Ascending aorta (tissue), 2 donors: Measurements from ENCODE around the gene SLC38A1. TPM values are rescaled to one million over a fixed set of nuclear protein-coding genes. Genes with fewer than 3 reads are reported as not detected.

Source experiments
- DNase-seq, 2 donors: peaks; one replicate each; pipeline ENCODE4 v3.0.0-alpha.2; 2019; ENCODE audit warnings: low spot score in 2 of 2
- H3K27ac ChIP-seq, 2 donors: fragments of 200-600 bp; sonication (generic); one replicate each; pipeline ENCODE4 v1.5.1; 2016 to 2017; ENCODE audit warnings: mild to moderate bottlenecking in 1 of 2
- H3K27me3 ChIP-seq: fragments of 200-600 bp; sonication (generic); one replicate; pipeline ENCODE4 v1.5.1; 2017
- H3K36me3 ChIP-seq, 2 donors: fragments of 200-600 bp; sonication (generic); one replicate each; pipeline ENCODE4 v1.5.1; 2016
- H3K4me1 ChIP-seq, 2 donors: fragments of 200-600 bp; sonication (generic); one replicate each; pipeline ENCODE4 v1.5.1; 2016 to 2017; ENCODE audit warnings: mild to moderate bottlenecking in 1 of 2
- H3K4me3 ChIP-seq, 2 donors: fragments of 200-600 bp; sonication (generic); one replicate each; pipeline ENCODE4 v1.5.1; 2016 to 2017; ENCODE audit warnings: mild to moderate bottlenecking in 1 of 2
- H3K9me3 ChIP-seq, 2 donors: fragments of 200-600 bp; sonication (generic); one replicate each; pipeline ENCODE4 v1.5.1; 2016
- CTCF ChIP-seq, 3 experiments: fragments of 200-600 bp in 2 of 3; fragments of 450-650 bp in 1 of 3; sonication (generic) in 2 of 3; IDR thresholded peaks; one replicate each; pipeline ENCODE4 v1.5.1; 2016 to 2019; ENCODE audit warnings: antibody characterized with exemption in 3 of 3, mild to moderate bottlenecking in 1 of 3, moderate library complexity in 1 of 3
- intact Hi-C: fragments of 100-400 bp; cut with DNase I; formaldehyde crosslinking; loops from one replicate; pipeline ENCODE4 v1.15.1; 2023
- total RNA-seq: library from RNA; depleted of rRNA; stranded (reverse); fragments of >200 nt; gene quantifications from one replicate; pipeline ENCODE4 v1.1.0, GENCODE V29; 2016

Gene SLC38A1
- total RNA-seq, 1 donor from 2014 or later = 12.8 TPM

- intact Hi-C loops = loop anchor here (5.0 kb wide), 2 partner anchors 47 to 147 kb away; partner anchors contain the start of gene SLC38A1
- DNase-seq = no peak
- H3K27me3 ChIP-seq = no peaks in the 10 kb centered on the region
- no peak for TF ChIP-seq CTCF (IDR thresholded peaks at IDR 0.05)
- H3K27ac ChIP-seq = peak overlapping the region in 1 of 2 donors; percentile 64
- H3K9me3 ChIP-seq = no peaks in the 10 kb centered on the region
- no peaks in the 10 kb centered on the region for H3K36me3 ChIP-seq
- H3K4me3 ChIP-seq = peak overlapping the region in 1 of 2 donors; percentile 14
- peaks cover 23 to 26% of the 10 kb centered on the region in 2 donors for H3K4me1 ChIP-seq
Measured at GRCh38 chr12:46219877-46220655, 48.8 kb downstream of the SLC38A1 start.

GRCh38 chr12:46219132-46219876 is 49.5 kb downstream of the SLC38A1 start:
- no peak for DNase-seq
- no peak for TF ChIP-seq CTCF (IDR thresholded peaks at IDR 0.05)
- H3K36me3 ChIP-seq = no peaks in the 10 kb centered on the region
- intact Hi-C loops = no loop called here
- no peaks in the 10 kb centered on the region for H3K9me3 ChIP-seq
- no peaks in the 10 kb centered on the region for H3K27me3 ChIP-seq
- no peak overlapping the region for H3K4me3 ChIP-seq
- peaks cover 18 to 26% of the 10 kb centered on the region in 2 donors for H3K4me1 ChIP-seq
- H3K27ac ChIP-seq = peak overlapping the region in 1 of 2 donors; percentile 64

- Histone ChIP-seq H3K27me3 (no peaks in the 10 kb centered on the region), H3K27ac (peak overlapping the region in 1 of 2 donors; percentile 57), H3K9me3 (no peaks in the 10 kb centered on the region), H3K4me3 (no peak overlapping the region), H3K4me1 (peaks cover 14 to 26% of the 10 kb centered on the region in 2 donors), H3K36me3 (no peaks in the 10 kb centered on the region)
- no peak for TF ChIP-seq CTCF (IDR thresholded peaks at IDR 0.05)
- intact Hi-C loops = no loop called here
- DNase-seq = no peak
Measured at GRCh38 chr12:46218322-46219095, 50.3 kb downstream of the SLC38A1 start.

- no peak for TF ChIP-seq CTCF (IDR thresholded peaks at IDR 0.05)
- Histone ChIP-seq H3K27me3 (no peaks in the 10 kb centered on the region), H3K4me1 (peaks cover 14 to 26% of the 10 kb centered on the region in 2 donors), H3K27ac (peak overlapping the region in 1 of 2 donors; percentile 57), H3K36me3 (no peaks in the 10 kb centered on the region), H3K4me3 (peak overlapping the region in 1 of 2 donors; percentile 5), H3K9me3 (no peaks in the 10 kb centered on the region)
- DNase-seq = no peak
- intact Hi-C loops = no loop called here
Measured at GRCh38 chr12:46217541-46218321, 51.1 kb downstream of the SLC38A1 start.
